Measurements from ENCODE around the gene CALHM5. TPM values are rescaled to one million over a fixed set of nuclear protein-coding genes. Genes with fewer than 3 reads are reported as not detected.
"Not testable (repeated sequence)": the region's sequence is repeated elsewhere in the genome, so short reads cannot be mapped to it uniquely, and the experiment has no call there.

Gene CALHM5, protein sequence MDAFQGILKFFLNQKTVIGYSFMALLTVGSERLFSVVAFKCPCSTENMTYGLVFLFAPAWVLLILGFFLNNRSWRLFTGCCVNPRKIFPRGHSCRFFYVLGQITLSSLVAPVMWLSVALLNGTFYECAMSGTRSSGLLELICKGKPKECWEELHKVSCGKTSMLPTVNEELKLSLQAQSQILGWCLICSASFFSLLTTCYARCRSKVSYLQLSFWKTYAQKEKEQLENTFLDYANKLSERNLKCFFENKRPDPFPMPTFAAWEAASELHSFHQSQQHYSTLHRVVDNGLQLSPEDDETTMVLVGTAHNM
- 2.5 and 3.4 TPM in 2 replicates for total RNA-seq

DNA sequence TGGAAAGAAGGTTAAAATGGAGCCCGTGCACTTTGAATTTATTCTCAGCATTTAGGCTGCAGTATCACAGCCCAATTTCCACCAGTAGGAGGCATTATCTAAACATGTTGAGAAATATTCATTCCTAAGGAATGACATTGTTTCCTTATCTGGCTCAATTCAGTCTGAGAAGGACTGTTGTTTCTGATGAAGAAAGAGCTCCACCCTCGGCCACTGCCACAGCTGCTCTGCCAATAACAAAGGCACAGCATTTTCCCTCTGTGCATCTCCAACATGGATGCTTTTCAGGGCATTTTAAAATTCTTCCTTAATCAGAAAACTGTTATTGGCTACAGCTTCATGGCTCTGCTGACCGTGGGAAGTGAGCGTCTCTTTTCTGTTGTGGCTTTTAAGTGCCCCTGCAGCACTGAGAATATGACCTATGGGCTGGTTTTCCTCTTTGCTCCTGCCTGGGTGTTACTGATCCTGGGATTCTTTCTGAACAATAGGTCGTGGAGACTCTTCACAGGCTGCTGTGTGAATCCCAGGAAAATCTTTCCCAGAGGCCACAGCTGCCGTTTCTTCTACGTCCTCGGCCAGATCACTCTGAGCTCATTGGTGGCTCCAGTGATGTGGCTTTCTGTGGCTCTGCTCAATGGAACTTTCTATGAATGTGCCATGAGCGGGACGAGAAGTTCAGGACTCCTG lies at the start of gene CALHM5:
Gene CALHM5, plus strand, starts transcription at position 216 of the 687 bp plus-strand sequence. Its CDS starts 58 bp downstream, at position 274.
- peak; percentile 91 for DNase-seq

DNA sequence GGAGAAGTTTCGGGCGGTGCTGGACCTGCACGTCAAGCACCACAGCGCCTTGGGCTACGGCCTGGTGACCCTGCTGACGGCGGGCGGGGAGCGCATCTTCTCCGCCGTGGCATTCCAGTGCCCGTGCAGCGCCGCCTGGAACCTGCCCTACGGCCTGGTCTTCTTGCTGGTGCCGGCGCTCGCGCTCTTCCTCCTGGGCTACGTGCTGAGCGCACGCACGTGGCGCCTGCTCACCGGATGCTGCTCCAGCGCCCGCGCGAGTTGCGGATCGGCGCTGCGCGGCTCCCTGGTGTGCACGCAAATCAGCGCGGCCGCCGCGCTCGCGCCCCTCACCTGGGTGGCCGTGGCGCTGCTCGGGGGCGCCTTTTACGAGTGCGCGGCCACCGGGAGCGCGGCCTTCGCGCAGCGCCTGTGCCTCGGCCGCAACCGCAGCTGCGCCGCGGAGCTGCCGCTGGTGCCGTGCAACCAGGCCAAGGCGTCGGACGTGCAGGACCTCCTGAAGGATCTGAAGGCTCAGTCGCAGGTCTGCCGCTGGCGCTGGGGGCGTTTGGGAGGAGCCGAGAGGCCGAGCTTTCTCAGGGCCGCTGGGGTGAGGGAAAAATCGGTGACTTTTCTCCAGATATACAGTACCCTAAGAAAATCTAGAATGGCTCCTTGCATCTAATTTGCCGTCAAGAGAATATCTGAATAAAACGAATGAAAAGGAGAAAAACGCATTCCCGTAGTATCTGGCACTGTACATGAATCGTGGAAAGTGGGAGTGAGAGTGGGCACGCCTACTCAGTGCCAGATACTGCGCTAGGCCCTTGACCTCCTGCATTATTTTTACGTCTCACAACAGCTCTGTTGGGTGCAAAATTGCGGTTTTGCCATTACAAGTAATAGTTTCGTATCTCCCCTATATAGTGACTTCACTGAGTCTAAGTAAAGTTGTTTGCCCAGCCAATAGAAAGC lies 49.2 kb upstream of the CALHM5 start:
- DNase-seq, result peak; percentile 53

DNA sequence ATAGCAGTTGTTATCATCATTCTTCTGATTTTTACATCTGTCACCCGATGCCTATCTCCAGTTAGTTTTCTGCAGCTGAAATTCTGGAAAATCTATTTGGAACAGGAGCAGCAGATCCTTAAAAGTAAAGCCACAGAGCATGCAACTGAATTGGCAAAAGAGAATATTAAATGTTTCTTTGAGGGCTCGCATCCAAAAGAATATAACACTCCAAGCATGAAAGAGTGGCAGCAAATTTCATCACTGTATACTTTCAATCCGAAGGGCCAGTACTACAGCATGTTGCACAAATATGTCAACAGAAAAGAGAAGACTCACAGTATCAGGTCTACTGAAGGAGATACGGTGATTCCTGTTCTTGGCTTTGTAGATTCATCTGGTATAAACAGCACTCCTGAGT lies 48.1 kb upstream of the CALHM5 start:
- DNase-seq, result no peak

DNA sequence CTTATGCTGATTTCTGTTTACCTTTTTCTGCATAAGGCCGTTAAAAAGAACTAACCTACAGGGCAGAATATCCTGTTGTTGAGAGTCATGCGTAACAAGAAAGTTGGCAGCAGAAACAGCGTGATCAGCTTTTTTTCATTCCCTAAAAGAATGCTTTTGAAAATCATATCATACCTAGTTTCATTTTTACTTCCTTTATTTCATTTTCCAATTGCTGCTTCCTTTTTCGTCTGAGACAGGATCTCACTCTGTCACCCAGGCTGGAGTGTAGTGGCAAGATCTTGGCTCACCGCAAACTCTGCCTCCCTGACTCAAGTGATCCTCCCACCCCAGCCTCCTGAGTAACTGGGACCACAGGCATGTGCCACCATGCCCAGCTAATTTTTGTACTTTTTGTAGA lies 46.2 kb upstream of the CALHM5 start:
- no peak for DNase-seq

GRCh38 chr6:116467096-116467495 lies 44.3 kb upstream of the CALHM5 start:
- DNase-seq, result no peak

GRCh38 chr6:116467514-116467913 lies 43.9 kb upstream of the CALHM5 start:
- DNase-seq, result no peak

- no peak for DNase-seq
Observed at GRCh38 chr6:116468293-116468692, 43.1 kb upstream of the CALHM5 start.

- DNase-seq, result no peak
Observed at GRCh38 chr6:116471531-116471930, 39.9 kb upstream of the CALHM5 start.

DNA sequence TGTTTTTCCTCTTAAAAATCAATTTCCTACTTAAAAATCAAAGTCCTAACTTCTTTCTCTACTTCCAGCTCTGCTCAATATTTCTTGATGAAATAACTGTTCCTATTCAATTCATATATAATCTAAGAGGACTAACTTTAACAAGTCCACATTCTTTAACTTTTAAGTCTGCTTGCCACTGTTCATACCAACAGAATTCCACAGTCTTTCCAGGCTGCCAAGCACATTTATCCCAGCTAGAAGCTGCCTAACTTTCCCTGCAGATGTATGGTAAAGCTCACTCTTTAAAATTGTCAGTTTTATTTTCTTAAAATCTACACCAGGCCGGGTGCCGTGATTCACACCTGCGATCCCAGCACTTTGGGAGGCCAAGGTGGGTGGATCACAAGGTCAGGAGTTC lies 38.7 kb upstream of the CALHM5 start:
- DNase-seq, result no peak

- DNase-seq, result no peak
Observed at GRCh38 chr6:116475141-116475540, 36.3 kb upstream of the CALHM5 start.

GRCh38 chr6:116476002-116476678 lies 35.3 kb upstream of the CALHM5 start:
- no peak for DNase-seq

- DNase-seq, result no peak
Observed at GRCh38 chr6:116482780-116483179, 28.7 kb upstream of the CALHM5 start.

GRCh38 chr6:116483616-116484015 lies 27.8 kb upstream of the CALHM5 start:
- DNase-seq, result no peak

DNA sequence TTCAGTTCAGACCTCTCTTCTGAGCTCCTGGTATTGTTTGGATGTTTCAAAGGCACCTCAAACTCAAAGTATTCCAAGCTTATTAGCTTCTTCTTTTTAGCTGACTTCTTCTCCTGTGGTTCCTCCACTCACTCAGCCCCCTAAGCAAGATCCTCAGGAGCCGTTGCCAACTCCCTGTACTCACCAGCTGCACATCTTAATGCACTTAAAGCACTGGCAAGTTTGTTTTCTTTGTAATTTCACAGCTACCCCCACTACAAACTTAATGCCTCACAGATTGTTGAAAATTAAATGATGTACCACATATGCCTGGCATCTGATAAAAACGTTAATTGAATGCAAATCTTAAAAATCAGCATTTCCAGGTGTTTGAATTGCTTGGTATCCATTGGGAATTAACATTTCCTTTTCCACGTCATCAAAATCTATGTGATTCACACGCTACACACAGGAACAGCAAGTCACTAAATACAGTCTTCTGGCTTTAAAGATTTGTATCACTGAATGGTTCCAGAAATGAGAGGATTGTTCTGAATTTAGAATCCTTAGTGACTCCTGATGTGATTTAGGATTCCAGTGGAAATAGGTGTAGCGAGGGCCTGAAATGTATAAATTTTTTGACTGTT lies 25.8 kb upstream of the CALHM5 start:
- DNase-seq, result no peak

- DNase-seq, result no peak
Observed at GRCh38 chr6:116491610-116492330, 19.7 kb upstream of the CALHM5 start.

GRCh38 chr6:116492331-116493067 lies 18.9 kb upstream of the CALHM5 start:
- peak; percentile 36 for DNase-seq

- DNase-seq, result not testable (repeated sequence)
Observed at GRCh38 chr6:116495161-116495560, 16.3 kb upstream of the CALHM5 start.

- DNase-seq, result no peak
Observed at GRCh38 chr6:116497113-116497676, 14.2 kb upstream of the CALHM5 start.

DNA sequence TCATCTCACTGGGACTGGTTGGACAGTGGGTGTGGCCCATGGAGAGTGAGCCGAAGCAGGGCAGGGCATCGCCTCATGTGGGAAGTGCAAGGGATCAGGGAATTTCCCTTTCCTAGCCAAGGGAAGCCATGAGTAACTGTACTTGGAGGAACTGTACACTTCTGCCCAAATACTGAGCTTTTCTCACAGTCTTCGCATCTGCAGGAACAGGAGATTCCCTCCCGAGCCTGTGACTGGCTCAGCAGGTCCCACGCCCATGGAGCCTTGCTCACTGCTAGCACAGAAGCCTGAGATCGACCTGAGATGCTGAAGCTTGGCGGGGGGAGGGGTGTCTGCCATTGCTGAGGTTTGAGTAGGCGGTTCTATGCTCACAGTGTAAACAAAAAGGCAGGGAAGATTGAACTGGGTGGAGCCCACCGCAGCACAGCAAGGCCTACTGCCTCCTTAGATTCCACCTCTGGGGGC lies 10.4 kb upstream of the CALHM5 start:
- DNase-seq, result no peak

DNA sequence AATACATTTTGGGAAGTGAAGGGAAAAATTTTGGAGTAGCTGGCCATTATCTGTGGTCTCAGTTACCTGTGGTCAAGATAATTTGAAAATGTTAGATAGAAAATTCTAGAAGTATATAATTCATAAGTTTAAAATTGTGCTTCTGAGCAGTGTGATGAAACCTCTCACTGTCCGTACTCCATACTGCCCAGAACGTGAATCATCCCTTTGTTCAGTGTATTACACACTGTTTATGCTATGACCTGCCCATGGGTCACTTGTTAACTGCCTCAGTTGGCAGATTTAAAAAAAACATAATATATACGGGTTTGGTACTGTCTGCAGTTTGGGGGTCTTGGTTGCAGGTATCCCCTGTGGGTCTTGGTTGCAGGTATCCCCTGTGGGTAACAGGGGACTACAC lies 4.1 kb upstream of the CALHM5 start:
- DNase-seq, result no peak
